ES-I3 (cell line): ENCODE measurements around the gene PLEKHM2.
"Not testable (repeated sequence)": the region's sequence is repeated elsewhere in the genome, so short reads cannot be mapped to it uniquely, and the experiment has no call there.

Source experiments
- H3K36me3 ChIP-seq: 2 replicates; pipeline ENCODE4 v1.6.1; 2013; ENCODE audit warnings: mild to moderate bottlenecking, low read length, control low read depth, moderate library complexity; ENCODE audit not compliant: insufficient read depth
- H3K4me1 ChIP-seq: 2 replicates; pipeline ENCODE4 v1.6.1; 2013; ENCODE audit warnings: mild to moderate bottlenecking, control low read depth, low read length; ENCODE audit not compliant: insufficient read depth
- H3K9ac ChIP-seq: 2 replicates; pipeline ENCODE4 v1.6.1; 2013; ENCODE audit warnings: low read depth, mild to moderate bottlenecking, low read length, moderate library complexity
- H3K9me3 ChIP-seq: 2 replicates; pipeline ENCODE4 v1.6.1; 2013; ENCODE audit warnings: mild to moderate bottlenecking, low read length, moderate library complexity; ENCODE audit not compliant: control insufficient read depth, insufficient read depth

The PLEKHM2 gene

DNA sequence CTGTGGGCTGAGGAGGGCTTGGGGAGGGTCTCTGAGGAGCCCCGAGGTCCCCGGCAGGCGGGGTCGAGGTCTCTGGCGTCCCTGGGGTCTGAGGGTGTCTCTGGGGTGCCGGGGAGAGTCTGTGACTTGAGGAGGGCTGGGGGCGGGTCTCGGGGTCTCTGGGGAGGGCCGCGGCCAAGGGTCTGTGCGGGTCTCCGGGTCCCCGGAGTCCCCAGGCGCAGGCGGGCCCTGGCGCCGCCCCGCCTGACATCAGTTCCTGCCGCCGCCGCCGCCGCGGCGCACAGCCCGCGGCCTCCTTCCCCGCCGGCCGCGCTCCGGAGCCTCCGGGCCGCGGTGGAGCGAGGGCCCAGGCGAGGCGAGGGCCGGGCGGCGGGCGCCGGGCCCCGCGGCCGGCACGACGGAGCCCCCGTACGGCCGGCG, at the start of gene PLEKHM2:
PLEKHM2 (plus strand) TSS at position 279 of the 420 bp plus-strand sequence. CDS start 239 bp downstream, outside the sequence.
- Histone ChIP-seq H3K9ac (peak within 1 kb of the TSS; percentile 81), H3K9me3 (no peaks in the 10 kb centered on the region), H3K4me1 (peaks cover 14% of the 10 kb centered on the region; the same call in 1 of the 2 replicates), H3K36me3 (no peaks in the 10 kb centered on the region)

DNA sequence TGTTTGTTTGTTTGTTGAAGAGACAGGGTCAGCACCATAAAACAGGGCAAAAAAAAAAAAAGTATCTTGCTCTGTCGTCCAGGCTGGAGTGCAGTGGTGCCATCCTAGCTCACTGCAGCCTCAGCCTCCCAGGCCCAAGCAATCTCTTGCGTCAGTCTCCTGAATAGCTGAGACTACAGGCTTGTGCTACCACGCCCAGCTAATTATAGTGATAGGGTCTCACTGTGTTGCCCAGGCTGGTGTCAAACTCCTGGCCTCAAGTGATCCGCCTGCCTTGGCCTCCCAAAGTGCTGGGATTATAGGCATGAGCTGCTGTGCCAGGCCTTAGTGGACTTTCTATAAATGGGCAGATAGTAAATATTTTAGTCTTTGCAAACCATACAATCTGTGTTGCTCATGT, 47.7 kb upstream of the PLEKHM2 start:
- H3K4me1 ChIP-seq, result no peaks in the 10 kb centered on the region
- H3K36me3 ChIP-seq, result peaks cover 24% of the 10 kb centered on the region
- no peaks in the 10 kb centered on the region for H3K9me3 ChIP-seq

DNA sequence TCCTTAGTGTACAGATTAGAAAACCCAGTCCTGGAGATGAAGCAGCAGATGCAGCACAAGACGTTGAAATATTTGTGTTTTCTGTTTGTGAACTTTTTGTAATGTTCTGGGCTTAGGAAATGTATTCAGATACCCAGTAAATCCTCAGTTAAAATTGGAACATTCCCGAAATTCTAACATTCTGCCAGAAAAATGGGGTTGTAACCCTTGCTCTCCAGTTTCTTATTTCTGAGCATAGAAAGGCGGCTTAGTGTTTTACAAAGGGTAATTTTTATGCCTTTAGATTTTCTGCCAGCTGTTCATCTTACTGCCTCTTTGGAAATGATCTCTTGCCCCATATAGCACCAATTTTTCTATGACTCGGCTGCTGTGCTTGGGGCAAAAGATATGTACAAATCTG, 46.3 kb upstream of the PLEKHM2 start:
- H3K4me1 ChIP-seq, result no peaks in the 10 kb centered on the region
- H3K9me3 ChIP-seq, result no peaks in the 10 kb centered on the region
- H3K9ac ChIP-seq, result no peak overlapping the region
- H3K36me3 ChIP-seq, result peaks cover 24% of the 10 kb centered on the region

More for the DNA sequence above, 47.7 kb upstream of the PLEKHM2 start:
- H3K9ac ChIP-seq, result no peak overlapping the region

DNA sequence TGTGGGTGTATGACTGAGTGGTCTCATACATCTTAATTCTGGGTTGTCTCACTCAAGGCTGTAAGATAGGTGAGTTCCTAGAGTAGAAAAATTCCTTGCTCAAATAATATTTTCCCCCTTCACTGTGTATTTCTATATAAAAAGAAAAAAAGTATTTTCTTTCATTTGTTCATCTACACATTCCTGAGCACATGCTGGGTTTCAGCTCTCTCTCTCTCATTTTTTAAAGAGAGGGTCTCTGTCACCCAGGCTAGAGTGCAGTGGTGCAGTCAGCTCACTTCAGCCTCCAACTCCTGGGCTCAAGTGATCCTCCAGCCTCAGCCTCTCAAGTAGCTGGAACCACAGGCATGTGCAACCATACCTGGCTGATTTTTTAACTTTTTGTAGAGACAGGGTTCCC, 44.9 kb upstream of the PLEKHM2 start:
- Histone ChIP-seq H3K4me1 (no peaks in the 10 kb centered on the region), H3K36me3 (peaks cover 15% of the 10 kb centered on the region), H3K9me3 (no peaks in the 10 kb centered on the region), H3K9ac (no peak overlapping the region)

GRCh38 chr1:15639931-15640330, 44.2 kb upstream of the PLEKHM2 start:
- no peaks in the 10 kb centered on the region for H3K9me3 ChIP-seq
- no peaks in the 10 kb centered on the region for H3K4me1 ChIP-seq
- peaks cover 10% of the 10 kb centered on the region for H3K36me3 ChIP-seq
- H3K9ac ChIP-seq, result no peak overlapping the region

- Histone ChIP-seq H3K36me3 (peaks cover 10% of the 10 kb centered on the region), H3K9ac (no peak overlapping the region), H3K4me1 (no peaks in the 10 kb centered on the region), H3K9me3 (no peaks in the 10 kb centered on the region)
Observed at GRCh38 chr1:15640667-15641066, 43.5 kb upstream of the PLEKHM2 start.

- Histone ChIP-seq H3K4me1 (no peaks in the 10 kb centered on the region), H3K36me3 (peaks cover 11% of the 10 kb centered on the region), H3K9ac (no peak overlapping the region), H3K9me3 (no peaks in the 10 kb centered on the region)
Observed at GRCh38 chr1:15649937-15650336, 34.2 kb upstream of the PLEKHM2 start.

DNA sequence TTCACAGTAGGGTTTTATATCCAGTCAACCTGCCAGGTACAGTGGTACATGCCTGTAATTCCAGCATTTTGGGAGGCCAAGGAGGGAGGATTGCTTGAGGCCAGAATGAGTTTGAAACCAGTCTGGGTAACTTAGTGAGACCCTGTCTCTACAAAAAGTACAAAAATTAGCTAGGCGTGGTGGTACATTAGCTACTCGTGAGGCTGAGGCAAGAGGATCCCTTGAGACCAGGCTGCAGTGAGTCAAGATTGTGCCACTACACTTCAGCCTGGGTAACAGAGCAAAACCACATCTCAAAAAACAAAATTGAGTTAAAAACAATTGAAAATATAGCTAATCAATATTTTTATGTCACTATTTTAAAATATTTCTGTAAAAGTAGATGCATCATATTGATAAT, 33.7 kb upstream of the PLEKHM2 start:
- no peaks in the 10 kb centered on the region for H3K9me3 ChIP-seq
- H3K9ac ChIP-seq, result no peak overlapping the region
- no peaks in the 10 kb centered on the region for H3K4me1 ChIP-seq
- H3K36me3 ChIP-seq, result peaks cover 11% of the 10 kb centered on the region

- H3K9ac ChIP-seq, H3K4me1 ChIP-seq, H3K9me3 ChIP-seq: not testable (repeated sequence)
- H3K36me3 ChIP-seq, result peaks cover 17% of the 10 kb centered on the region
Observed at GRCh38 chr1:15652130-15652529, 32.0 kb upstream of the PLEKHM2 start.

DNA sequence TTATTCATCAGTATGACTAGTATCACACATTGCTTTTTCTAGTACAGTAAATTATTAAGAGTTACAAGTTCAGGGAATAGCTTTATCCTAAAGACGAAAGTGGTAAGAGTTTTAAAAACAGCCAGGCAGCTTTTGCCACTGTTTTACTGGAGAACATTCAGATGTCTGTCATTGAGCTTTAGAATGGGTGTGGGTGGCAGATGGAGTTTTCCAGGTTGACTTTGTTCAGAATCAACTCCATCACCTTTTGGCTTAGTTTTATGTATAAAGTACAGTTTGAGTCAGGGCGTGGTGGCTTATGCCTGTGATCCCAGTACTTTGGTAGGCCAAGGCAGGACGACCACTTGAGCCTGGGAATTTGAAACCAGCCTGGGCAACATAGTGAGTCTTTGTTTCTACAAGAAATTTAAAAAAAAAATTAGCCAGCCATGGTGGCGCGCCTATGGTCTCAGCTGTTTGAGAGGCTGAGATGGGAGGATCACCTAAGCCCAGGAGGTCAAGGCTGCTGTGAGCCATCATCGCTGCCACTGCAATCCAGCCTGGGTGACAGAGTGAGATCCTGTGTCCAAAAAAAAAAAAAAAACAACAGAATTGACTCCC, 29.9 kb upstream of the PLEKHM2 start:
- no peaks in the 10 kb centered on the region for H3K9me3 ChIP-seq
- peaks cover 17% of the 10 kb centered on the region for H3K36me3 ChIP-seq
- no peak overlapping the region for H3K9ac ChIP-seq
- no peaks in the 10 kb centered on the region for H3K4me1 ChIP-seq

- no peak overlapping the region for H3K9ac ChIP-seq
- no peaks in the 10 kb centered on the region for H3K4me1 ChIP-seq
- peaks cover 19% of the 10 kb centered on the region for H3K36me3 ChIP-seq
- no peaks in the 10 kb centered on the region for H3K9me3 ChIP-seq
Observed at GRCh38 chr1:15656464-15656863, 27.7 kb upstream of the PLEKHM2 start.

- Histone ChIP-seq H3K4me1 (no peaks in the 10 kb centered on the region), H3K9me3 (no peaks in the 10 kb centered on the region), H3K36me3 (peaks cover 19% of the 10 kb centered on the region), H3K9ac (no peak overlapping the region)
Observed at GRCh38 chr1:15657021-15657420, 27.1 kb upstream of the PLEKHM2 start.

DNA sequence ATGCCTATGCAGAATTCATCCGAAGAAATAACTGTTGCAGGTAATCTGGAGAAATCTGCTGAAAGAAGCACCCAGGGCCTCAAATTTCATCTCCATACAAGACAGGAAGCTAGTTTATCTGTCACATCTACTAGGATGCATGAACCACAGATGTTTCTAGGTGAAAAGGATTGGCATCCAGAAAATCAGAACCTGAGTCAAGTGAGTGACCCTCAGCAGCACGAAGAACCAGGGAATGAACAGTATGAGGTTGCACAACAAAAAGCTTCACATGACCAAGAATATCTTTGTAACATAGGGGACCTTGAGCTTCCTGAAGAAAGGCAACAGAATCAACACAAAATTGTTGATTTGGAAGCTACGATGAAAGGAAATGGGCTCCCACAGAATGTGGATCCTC, 24.0 kb upstream of the PLEKHM2 start:
- Histone ChIP-seq H3K36me3 (peaks cover 21% of the 10 kb centered on the region), H3K9me3 (no peaks in the 10 kb centered on the region), H3K4me1 (no peaks in the 10 kb centered on the region), H3K9ac (no peak overlapping the region)

GRCh38 chr1:15662477-15662876, 21.6 kb upstream of the PLEKHM2 start:
- peaks cover 15% of the 10 kb centered on the region for H3K36me3 ChIP-seq
- no peak overlapping the region for H3K9ac ChIP-seq
- H3K4me1 ChIP-seq, result no peaks in the 10 kb centered on the region
- no peaks in the 10 kb centered on the region for H3K9me3 ChIP-seq

GRCh38 chr1:15663925-15664324, 20.2 kb upstream of the PLEKHM2 start:
- Histone ChIP-seq H3K9me3 (no peaks in the 10 kb centered on the region), H3K4me1 (no peaks in the 10 kb centered on the region), H3K9ac (no peak overlapping the region), H3K36me3 (peaks cover 15% of the 10 kb centered on the region)

DNA sequence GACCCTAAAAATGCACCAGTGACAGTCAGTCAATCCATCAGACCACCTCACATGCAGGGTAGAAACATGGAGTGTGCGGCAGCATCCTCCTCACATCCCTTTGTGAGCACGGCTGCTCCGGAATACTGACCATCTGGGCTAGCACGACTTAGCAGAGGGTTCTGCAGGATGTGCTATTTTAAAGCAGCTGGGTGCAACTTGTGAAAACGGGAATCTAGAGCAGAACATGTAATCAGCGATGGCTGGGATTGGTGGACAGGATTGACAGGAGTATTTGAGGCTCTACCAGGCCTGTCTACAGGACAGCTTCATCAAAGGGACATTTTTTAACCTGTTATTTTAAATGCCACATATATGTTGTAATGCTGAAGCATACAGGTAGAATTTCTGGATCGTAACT, 16.8 kb upstream of the PLEKHM2 start:
- Histone ChIP-seq H3K36me3 (no peaks in the 10 kb centered on the region), H3K9ac (no peak overlapping the region), H3K9me3 (no peaks in the 10 kb centered on the region), H3K4me1 (no peaks in the 10 kb centered on the region)
